ENCODE data around the gene EXOC7.

Gene EXOC7, protein sequence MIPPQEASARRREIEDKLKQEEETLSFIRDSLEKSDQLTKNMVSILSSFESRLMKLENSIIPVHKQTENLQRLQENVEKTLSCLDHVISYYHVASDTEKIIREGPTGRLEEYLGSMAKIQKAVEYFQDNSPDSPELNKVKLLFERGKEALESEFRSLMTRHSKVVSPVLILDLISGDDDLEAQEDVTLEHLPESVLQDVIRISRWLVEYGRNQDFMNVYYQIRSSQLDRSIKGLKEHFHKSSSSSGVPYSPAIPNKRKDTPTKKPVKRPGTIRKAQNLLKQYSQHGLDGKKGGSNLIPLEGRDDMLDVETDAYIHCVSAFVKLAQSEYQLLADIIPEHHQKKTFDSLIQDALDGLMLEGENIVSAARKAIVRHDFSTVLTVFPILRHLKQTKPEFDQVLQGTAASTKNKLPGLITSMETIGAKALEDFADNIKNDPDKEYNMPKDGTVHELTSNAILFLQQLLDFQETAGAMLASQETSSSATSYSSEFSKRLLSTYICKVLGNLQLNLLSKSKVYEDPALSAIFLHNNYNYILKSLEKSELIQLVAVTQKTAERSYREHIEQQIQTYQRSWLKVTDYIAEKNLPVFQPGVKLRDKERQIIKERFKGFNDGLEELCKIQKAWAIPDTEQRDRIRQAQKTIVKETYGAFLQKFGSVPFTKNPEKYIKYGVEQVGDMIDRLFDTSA

DNA sequence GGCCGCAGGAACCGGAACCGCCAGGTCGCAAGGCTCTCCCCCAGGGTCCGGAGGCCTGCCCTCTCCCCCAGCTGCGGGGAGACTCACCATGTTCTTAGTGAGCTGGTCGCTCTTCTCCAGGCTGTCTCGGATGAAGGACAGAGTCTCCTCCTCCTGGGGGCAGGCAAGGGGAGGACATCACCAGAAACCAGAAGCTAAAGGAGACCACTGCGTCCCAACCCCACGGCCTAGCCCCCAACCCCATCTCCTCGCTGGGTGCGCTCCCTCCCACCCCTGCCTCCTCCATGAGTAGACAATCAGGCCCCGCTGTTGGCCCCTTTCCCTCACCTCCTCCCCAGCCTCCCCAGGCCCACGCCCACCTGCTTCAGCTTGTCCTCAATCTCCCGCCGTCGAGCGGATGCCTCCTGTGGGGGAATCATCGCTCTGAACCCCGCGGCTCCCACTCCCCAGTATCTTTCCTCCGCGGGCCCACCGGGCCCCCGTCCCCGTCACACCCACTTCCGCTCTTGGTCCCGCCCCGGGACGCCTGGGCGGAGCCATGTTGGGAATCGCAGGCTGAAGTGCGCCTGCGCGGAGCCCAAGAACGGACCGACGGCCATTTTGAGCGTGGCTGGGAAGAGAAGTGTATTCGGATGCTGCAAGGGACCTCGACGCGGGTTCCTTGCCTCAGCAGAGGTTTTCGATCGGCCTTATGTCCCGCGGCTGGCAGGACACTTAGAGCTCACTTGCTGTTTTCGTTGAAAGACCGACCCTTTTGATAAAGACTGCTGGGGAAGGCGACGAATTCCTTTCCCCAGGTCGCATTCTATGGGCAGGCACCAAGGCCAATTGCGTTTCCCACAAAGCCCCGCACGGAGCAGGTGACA lies at the start of gene EXOC7:
Gene EXOC7 (minus strand): TSS at position 514 of the 866 bp plus-strand sequence. CDS start 95 bp downstream, at position 419.
- peak; percentile 94 to 98 for DNase-seq

DNA sequence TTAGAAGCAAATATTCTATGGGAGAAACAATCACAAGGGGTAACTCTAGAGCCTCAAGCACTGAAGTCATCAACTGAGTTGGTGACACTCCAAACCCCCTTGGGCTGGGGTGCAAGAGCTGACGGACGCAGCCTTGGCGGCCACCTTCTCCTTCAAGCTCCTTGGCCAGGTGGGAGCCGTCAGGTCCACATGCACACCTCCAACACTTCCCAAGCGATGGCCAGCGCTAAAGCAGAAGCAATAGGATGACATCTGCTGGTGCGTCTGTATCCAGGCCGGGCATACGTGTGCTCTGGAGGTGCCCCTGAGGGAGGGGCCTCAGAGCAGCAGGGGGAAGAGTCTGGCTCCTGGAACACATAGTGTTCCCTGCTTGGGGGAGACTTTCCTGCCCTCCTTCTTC lies 49.6 kb upstream of the EXOC7 start:
- DNase-seq: no peak

DNA sequence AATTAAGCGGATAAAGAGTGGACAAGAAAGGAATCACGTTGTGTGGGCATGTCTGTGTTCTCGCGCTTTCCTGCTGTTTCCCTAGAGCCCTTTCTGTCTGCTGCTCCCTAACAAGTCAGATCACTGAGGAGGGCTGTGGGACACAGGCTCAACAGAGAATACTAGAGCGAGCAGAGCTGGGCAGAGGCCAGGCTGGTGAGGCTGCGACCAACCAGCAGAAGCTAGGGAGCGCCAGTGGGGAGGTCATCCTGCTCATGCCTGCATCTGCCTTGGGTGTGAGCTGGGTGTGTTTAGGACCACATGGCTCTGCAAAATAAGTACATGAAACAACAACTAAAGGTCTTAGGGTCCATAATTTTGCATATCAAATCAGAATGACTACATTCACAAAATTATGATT lies 49.0 kb upstream of the EXOC7 start:
- DNase-seq: no peak

DNA sequence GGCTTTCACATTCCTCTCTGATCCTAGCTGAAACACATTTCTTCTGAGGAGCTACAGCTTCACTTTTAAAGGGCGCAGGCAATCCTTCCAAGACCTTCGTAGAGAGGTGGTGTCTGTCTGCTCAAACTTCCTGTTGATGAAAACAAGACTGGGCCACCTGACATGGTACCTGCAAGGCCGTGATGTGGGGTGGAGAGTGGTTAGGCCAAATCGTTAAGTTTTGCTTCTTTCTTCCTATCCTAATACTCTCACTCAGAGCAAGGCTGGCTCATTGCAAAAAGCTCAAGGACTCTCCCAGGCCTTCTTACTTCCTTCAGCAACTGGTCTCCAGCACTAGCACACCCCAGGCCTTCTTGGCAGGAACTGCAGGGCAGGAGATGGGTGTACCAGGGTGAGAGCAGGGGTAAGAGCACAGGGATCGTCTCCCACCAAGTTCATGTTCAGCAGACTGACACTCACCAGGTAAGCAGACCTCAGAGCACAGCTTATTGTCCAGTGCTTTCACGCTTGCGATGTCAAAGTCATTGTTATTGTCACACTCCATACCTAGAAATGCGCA lies 48.4 kb upstream of the EXOC7 start:
- no peak for DNase-seq

DNA sequence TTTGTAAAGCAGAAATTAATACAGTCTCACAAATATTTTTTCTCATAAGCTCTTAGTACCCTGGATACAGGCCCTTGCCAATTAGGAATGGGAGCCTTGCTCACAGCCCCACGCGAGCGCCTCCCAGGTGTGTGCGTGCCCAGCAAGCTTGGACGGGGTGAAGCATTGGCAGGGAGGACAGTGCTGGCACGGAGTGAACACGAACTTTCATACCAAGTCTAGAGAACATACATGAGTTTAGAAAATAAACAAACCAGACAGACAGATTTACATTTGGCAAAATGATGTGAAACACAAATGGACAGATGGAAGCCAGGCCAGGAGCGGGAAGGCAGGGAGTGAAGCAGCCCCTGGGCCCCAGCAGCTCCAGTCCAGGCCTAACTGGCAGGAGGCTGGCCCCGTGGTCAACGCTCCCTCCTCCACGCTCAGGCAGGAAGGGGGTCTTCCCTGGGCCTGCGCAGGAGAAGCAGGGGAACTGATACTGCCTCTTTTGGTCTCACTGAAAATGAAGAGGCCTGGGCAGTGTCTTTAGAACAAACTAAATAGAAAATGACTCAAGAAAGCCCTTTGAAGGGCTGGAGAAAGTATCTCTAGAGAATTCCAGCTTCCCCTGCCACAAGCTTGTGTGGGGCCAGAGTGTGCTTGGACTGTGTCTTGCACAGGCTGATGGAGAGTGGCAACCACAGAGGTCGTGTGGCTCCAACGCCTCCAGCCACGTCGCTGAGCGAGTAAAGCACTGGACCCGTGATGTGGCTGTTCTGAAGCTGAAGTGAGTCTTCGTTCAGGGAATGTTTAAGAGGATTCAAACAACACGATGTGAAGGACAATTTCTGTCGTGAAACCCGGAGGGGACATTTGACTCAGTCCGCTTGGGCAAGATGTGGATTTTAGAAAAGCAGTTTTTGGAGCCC lies 47.4 kb upstream of the EXOC7 start:
- no peak for DNase-seq

DNA sequence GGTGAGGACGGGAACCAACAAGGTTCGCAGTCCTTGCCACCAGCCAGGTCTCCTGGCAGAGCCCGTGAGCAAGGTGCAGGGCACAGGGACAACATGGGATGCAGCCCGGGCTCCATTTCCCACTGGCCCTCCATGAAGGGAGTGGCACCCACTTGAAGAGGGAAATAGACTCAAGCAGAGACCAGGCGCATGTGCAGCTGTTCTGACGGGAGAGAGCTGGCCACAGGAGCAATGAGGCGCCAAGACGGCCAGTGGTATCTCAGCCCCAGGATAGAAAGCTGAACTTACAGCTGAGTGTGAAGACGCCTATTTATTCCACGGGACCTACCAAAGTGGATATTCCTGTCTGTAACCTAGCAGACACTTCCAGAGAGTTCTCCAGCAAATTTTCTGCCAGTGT lies 45.6 kb upstream of the EXOC7 start:
- no peak for DNase-seq

DNA sequence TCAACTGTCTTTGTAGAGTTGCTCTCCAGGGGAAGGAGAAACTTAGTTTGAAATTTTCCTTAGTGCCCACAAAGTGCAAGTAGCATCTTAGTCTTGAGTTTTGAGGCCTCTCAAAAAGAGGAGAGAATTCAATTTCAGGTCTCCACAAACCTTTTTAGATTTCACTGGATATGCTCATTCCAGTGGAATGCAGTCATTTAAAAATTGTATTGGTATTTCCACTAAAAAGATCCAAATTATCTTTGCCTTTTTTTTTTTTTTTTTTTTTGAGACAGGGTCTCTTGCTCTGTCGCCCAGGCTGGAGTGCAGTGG lies 44.4 kb upstream of the EXOC7 start:
- DNase-seq: no peak

DNA sequence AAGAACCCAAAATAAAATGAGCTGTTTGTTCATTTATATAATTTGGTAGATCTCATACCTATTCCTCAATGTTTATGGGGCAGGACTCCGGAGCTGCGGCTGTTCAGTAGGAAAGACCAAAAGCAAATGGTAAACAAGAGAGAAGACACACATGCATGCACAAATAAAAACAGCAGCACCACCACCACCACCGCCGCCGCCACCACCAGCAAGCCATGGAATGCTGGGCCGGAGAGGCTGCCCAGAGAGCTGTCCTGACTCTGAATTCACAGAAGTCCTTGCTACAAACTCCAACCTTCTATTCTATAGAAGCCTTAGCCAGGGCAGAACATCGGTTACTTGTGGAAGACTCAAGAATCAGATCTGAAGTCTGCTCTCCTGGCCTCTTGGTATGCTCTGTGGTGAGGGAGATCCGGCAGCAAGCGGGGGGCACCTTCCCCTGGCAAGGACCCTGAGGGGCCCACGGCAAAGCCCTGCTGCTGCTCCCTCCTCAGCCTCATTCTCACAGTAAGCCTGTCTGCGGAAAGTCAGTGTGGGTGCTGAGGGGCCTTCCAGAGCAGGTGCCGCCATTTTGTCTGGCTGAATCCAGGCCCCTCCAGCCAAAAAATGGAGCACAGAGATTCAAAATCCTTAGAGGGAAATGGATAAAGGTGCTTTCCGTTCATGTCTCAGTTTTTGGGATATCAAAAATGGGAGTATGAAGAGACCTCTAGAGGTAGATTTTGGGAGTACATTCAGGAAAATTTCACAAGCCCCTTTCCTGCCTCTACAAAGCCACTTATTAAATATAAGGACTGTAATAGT lies 43.8 kb upstream of the EXOC7 start:
- peak; percentile 25 to 43 for DNase-seq

DNA sequence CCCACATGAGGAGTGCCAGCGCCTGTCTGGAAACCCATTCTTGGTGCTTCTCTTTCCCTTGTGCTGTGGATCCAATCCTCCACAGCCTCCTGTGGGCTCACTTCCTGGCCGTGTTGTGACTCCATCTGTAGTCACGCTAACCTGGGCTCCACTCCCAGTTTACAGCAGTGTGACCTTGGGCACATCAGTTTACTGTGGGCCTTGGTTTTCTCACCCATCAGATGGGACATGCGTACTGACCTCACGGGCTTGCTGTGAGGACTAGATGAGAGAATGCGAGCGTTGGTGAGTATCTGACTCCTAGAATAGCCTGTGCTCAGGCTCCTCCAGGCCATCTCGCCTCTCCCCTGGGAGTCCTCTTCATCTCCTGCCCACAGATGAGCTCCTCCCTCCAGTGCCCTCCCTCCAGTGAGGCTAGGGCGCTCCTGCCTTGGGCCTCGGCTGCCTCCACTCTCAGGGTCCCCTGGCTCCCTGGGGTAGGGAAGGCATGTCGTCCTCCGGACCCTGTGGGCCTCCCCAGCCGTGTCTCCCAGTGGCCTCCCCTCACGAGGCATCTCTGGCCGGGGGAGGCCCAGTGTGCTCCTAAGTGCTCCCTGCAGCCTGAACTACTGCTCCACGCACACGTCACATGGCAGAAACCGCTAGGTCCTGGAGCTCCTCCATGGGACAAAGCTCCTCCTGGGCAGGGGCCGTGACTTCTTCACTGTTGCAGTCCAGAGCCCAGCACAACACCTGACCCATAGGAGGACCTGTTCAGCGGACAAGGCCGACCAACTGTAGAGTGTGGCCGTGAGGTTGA lies 42.7 kb upstream of the EXOC7 start:
- DNase-seq: no peak

DNA sequence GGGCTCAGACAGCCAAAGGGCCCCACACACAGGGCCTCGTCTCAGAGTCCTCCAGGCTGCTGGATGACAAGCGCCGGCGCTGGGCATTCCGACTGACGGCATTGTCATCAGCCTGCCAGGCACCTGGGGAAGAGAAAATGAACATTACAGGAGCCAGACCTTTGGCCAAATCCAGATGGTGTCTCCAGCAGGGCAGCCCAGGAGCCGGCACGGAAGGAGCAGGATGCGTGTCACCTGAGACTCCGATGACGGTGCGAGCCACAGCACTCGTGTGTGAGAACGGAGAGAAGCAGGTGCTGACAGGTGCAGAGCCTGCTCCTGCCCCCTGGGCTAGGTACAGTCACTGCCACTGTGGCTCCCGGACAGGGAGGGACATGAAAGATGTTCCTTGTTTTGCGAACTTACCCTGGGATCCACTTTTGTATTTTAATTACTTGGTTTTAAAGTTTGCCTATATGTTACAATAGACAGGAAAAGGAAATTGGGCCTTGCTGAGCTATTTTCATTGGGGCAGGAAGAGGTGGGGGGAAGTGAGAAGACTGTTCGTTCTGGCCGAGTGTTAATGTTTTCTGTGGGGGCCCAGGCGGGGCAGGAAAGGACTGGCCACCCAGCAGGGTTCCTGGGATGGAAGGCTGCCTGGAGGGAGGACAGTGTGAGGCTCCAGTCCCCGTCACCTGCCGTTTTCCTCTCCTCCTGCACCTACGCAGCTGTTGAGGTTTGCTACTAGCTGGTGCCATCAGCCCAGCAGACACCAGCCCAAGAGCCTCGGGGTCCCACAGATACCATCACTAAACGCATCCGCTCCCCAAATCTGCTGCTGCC lies 41.9 kb upstream of the EXOC7 start:
- DNase-seq: no peak

DNA sequence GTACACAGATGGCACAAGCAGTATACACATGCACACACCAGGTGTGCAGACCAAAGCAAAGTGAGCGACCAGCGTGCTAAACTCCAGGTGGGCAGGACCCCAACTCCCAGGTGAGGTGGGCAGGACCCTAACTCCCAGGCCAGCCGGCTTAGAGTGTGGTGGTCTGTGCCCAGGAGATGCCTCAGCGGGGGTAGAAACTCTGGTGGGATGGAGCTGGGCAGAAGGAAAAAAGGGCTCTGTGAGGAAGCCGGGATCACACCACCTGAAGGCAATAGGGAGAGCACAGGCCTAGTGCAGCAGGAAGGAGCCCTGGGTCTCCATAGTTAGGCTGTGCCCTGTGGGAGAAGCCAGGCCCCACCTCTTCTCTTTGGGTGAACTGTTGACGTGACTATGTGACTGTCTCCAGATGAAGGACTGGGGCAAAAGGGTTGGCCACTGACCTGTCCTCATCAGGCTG lies 39.0 kb upstream of the EXOC7 start:
- DNase-seq: no peak

DNA sequence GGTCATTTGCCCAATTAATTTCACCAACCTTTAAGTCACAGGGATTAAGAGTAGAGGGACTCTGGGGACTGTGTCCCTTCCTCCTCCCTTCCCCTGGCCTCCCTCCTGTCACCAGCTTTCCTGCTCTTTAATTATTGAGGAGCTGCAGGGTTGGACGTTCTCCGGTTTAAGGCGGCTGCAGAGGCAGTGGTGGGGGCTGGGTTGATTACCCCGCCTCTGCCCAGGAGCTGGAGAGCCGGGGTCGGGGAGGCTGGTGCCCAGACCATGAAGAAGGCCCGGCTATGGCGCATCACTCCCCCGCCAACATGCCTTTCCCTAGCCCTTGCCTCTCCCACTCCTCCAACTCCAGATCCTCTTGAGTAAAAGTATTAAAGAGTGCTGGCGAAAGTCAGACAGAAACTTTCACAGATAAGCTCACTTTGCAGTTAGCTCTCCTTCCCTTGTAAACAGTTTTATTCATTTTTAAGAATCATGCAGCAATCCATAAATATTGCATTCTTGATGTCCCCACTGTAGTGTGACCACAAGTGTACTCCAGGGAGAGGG lies 38.5 kb upstream of the EXOC7 start:
- DNase-seq: no peak

DNA sequence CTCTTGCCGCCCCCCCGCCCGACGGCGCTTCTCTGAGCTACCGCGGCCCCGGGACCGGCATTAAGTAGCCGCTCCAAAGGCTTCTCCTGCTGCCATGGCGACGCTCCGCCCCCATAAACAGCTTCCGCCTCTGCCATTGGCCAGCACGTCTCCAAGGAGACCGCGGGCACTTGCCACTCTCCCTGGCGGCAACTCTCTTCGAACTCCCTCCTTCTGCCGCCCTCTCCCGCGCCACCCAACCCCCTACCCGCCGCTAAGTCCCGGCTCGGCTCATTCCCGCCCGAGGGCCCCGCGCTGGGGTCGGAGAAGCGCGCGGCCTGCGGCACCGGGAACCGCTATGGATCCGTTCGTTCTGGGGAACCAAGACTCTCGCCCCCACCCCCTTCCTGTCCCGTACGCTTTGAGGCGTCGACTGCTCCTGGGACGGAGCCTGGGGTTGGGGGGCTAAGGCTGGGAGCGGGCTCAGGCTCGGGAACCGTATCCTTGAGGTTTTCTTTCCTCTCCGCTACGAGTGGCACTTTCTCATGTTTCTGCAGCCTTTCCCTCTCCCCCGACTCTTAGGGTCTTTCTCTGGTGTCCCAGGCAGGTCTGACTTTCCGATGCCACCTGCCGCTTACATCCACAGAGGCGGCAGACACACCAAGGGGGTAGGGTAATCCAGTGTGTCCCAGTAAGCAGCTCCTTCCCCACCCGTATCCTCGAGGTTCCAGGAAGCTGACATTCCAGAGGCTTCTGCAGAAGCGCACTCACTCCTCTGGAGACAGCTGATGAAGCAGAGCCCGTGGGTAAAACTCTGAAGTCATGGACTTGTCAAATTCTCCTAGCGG lies 37.8 kb upstream of the EXOC7 start, which contains the start of gene FOXJ1:
Gene FOXJ1 (minus strand): TSS at position 34 of the 827 bp plus-strand sequence. CDS start 850 bp downstream, outside the sequence.
- peak; percentile 81 to 96 for DNase-seq

DNA sequence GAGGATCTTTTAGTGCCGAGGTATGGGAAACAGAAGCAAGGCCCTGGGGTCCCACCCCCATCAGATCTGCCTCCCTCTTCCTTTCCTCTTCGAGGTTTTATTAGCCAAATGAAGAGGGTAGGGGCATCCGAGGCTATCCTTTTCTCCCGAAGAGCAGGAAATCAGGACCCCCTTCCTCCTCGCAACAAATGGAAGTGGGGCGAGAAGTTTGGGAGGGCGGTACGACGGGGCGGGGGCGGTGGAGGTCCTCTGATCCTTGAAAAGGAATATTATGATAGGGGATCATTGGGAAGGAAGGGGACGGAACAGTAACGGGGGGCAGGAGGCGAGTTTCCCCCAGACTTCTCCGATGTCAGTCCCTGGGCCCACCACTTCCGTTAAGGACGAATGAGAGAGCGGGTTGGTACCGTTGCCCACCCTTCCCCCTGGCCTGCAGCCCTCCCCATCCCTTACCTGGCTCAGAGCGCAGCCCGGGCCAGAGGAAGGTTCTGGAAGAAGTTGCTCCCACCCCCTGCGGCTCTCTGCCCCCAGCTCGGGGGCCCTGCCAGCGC lies 37.1 kb upstream of the EXOC7 start:
- no peak for DNase-seq

DNA sequence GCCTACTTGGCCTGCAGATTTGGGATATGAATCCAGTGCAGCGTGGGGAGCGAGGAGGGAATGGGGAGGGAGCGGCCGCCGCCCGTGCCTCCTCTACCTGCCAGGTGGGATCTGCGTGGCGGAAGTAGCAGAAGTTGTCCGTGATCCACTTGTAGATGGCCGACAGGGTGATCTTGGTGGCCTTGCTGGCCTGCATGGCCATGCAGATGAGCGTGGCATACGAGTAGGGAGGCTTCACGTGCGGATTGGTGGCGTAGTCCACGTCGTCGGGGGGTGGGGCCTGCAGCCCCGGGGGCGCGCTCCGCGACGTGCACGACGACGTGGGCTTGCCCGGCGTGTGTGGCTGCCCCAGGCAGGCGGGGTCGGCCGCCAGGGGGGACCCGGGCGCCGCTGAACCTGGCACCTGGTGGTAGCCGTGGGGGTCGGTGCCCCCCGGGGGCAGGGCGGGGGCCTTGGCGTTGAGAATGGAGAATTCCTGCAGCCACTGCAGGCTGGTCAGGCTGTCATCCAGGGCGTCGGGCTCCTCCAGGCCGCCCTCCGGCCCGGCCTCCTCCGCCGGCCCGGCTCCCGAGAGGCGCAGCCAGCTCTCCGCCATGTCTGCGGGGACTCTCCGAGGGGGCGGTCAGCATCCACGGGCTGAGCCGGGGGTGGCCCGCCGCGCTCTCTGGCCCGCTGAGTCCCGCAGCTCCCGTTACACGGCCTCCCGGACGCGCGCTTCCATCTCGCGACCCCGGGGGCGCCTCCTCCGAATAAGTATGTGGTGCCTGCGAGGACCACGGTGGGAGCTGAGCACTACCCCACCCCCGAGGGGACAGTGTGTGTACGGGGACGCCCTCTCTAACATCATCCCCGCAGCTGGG lies 36.4 kb upstream of the EXOC7 start:
- no peak for DNase-seq

DNA sequence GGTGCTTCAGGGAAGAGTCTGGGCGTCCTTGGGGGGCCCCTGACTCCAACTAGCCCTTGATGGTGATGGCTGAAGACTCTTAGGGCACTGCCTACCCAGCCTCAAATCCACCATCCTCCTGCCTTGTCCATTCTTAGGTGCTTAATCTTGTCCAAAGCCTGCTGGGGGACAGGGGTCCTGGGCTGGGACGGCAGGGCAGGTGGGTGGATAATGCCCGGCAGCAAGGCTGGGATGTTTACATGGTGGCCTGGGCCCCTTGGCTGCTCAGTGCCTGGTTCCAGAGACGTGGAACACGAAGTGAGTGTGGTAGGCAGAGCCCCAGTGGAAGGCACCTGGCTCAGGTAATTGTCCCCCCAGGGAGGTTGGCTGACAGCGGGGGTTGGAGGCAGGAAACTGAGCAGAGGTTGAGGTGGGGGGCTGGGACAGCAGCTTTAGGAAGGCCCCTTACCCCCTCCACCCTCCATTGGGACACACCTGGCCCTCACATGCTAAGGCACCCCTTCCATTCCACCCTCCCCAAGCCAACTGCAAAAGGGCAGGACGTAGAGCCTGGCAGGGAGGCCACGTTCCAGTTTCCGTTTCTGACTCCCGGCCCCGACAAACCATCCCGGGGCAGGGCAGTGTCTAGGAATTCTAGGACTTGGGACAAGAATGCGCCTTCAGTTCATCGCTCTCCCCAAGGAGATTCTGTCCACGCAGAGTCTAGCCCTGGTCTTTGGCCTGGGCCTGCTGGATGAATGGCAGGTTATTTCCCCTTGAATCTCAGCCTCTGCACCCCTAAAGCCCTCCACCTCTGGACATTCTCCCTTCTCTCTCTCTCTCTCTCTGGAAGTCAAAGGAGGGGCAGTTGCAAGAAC lies 35.5 kb upstream of the EXOC7 start:
- DNase-seq: no peak
